Neutrophil (primary cell): ENCODE data around the gene TBATA.

ENCODE experiments used
- H3K27ac ChIP-seq: fragments of 200-600 bp; sonication (generic); 2 replicates; pipeline ENCODE4 v1.5.1; 2016; ENCODE audit warnings: mild to moderate bottlenecking, moderate library complexity
- H3K27me3 ChIP-seq: fragments of 200-600 bp; sonication (generic); 2 replicates; pipeline ENCODE4 v1.6.0; 2016; ENCODE audit warnings: mild to moderate bottlenecking
- H3K36me3 ChIP-seq: fragments of 200-600 bp; sonication (generic); 2 replicates; pipeline ENCODE4 v1.5.1; 2017
- H3K4me1 ChIP-seq, 2 experiments: fragments of 200-600 bp in 1 of 2; sonication (generic) in 1 of 2; 1 replicate in 1 of 2; 2 replicates in 1 of 2; pipeline versions ENCODE4 v1.5.1 to v1.6.1; 2013 to 2016; ENCODE audit warnings: low read depth in 1 of 2, low read length in 1 of 2, mild to moderate bottlenecking in 1 of 2, moderate library complexity in 1 of 2; ENCODE audit not compliant: control insufficient read depth in 1 of 2, insufficient read depth in 1 of 2
- H3K4me3 ChIP-seq, 2 experiments: fragments of 200-600 bp in 1 of 2; sonication (generic) in 1 of 2; 1 replicate in 1 of 2; 2 replicates in 1 of 2; pipeline ENCODE4 v1.5.1; 2013 to 2016; ENCODE audit warnings: low read depth in 1 of 2, low read length in 1 of 2, mild to moderate bottlenecking in 1 of 2, moderate library complexity in 1 of 2
- H3K9me3 ChIP-seq: fragments of 200-600 bp; sonication (generic); 2 replicates; pipeline ENCODE4 v1.5.1; 2016
- TF ChIP-seq, protein P1 (sequence below): fragments of 200-600 bp; sonication (generic); IDR thresholded peaks from 2 replicates; pipeline ENCODE4 v1.5.1; 2016; ENCODE audit warnings: antibody characterized with exemption

Gene TBATA

DNA sequence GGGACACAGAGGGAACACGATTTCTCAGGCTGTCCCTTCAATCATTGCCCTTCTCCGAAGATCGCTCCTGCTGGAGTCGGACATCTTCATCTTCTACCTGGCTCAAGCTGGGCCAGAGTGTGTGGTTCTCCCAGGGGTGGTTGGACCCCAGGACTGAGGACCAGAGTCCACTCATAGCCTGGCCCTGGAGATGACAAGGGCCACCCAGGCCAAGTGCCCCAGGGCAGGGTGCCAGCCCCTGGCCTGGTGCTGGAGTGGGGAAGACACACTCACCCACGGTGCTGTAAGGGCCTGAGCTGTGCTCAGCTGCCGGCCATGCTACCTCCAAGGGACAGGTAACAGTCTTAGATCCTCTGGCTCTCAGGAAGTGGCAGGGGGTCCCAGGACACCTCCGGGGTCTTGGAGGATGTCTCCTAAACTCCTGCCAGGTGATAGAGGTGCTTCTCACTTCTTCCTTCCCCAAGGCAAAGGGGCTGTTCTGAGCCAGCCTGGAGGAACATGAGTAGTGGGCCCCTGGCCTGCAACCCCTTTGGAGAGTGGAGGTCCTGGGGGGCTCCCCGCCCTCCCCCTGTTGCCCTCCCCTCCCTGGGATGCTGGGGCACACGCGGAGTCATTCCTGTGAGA, 23.3 kb downstream of the TBATA start:
- Histone ChIP-seq H3K27me3 (no peaks in the 10 kb centered on the region), H3K4me3 (no peak overlapping the region), H3K9me3 (no peaks in the 10 kb centered on the region), H3K27ac (no peak overlapping the region), H3K36me3 (no peaks in the 10 kb centered on the region), H3K4me1 (peaks cover 0 to 4% of the 10 kb centered on the region in 2 experiments)
- TF ChIP-seq, protein P1, sequence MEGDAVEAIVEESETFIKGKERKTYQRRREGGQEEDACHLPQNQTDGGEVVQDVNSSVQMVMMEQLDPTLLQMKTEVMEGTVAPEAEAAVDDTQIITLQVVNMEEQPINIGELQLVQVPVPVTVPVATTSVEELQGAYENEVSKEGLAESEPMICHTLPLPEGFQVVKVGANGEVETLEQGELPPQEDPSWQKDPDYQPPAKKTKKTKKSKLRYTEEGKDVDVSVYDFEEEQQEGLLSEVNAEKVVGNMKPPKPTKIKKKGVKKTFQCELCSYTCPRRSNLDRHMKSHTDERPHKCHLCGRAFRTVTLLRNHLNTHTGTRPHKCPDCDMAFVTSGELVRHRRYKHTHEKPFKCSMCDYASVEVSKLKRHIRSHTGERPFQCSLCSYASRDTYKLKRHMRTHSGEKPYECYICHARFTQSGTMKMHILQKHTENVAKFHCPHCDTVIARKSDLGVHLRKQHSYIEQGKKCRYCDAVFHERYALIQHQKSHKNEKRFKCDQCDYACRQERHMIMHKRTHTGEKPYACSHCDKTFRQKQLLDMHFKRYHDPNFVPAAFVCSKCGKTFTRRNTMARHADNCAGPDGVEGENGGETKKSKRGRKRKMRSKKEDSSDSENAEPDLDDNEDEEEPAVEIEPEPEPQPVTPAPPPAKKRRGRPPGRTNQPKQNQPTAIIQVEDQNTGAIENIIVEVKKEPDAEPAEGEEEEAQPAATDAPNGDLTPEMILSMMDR, result no peak

DNA sequence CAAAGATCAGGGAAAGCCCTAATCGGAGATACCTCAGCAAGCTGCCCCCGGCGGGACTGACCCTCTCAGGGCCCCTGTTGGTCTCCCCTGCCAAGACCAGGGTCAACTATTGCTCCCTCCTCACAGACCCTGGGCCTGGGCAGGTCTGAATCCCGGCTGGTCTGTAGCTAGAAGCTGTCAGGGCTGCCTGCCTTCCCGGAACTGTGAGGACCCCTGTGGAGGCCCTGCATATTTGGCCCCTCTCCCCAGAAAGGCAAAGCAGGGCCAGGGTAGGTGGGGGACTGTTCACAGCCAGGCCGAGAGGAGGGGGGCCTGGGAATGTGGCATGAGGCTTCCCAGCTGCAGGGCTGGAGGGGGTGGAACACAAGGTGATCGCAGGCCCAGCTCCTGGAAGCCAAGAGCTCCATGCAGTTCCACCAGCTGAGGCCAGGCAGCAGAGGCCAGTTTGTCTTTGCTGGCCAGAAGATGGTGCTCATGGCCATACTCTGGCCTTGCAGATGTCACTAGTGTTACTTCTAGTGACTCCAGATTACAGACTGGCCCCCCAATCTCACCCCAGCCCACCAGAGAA, 24.1 kb downstream of the TBATA start:
- TF ChIP-seq, protein P1, result no peak
- Histone ChIP-seq H3K9me3 (no peaks in the 10 kb centered on the region), H3K4me3 (no peak overlapping the region), H3K36me3 (no peaks in the 10 kb centered on the region), H3K27me3 (no peaks in the 10 kb centered on the region), H3K4me1 (peaks cover 0 to 4% of the 10 kb centered on the region in 2 experiments), H3K27ac (no peak overlapping the region)

DNA sequence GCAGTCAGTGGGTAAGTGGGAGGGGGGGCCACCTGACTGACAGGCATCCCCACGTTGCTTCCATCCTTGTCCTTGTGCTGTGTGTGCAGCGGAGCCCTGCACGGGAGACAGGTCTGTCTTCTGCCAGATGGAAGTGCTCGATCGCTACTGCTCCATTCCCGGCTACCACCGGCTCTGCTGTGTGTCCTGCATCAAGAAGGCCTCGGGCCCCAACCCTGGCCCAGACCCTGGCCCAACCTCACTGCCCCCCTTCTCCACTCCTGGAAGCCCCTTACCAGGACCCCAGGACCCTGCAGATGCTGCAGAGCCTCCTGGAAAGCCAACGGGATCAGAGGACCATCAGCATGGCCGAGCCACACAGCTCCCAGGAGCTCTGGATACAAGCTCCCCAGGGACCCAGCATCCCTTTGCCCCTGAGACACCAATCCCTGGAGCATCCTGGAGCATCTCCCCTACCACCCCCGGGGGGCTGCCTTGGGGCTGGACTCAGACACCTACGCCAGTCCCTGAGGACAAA, 24.8 kb downstream of the TBATA start:
- H3K36me3 ChIP-seq, result no peaks in the 10 kb centered on the region

DNA sequence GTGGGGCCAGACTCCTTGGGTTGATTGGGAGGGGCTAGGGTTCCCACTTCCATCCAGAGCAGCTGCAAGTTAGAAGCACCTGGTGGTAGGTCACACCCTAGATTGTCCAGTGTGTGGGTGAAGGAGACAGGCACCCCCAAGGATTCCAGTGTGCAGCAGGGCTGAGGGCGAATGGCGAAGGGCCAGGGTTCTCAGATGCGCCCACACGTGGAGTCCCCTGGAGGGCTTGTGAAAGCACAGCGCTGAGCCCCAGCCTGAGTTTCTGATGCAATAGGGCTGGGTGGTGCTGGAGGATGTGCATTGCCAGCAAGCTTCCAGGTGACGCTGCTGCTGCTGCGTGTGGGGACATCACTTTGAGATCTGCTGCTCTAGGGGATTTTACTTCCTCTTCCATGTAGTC, 25.4 kb downstream of the TBATA start:
- Histone ChIP-seq H3K4me1 (peaks cover 0 to 4% of the 10 kb centered on the region in 2 experiments), H3K9me3 (no peaks in the 10 kb centered on the region), H3K27ac (no peak overlapping the region), H3K36me3 (no peaks in the 10 kb centered on the region), H3K4me3 (no peak overlapping the region), H3K27me3 (no peaks in the 10 kb centered on the region)
- TF ChIP-seq, protein P1, result no peak

More for the DNA sequence above, 24.8 kb downstream of the TBATA start:
- no peaks in the 10 kb centered on the region for H3K9me3 ChIP-seq
- no peaks in the 10 kb centered on the region for H3K27me3 ChIP-seq
- no peak overlapping the region for H3K27ac ChIP-seq
- no peak overlapping the region for H3K4me3 ChIP-seq
- TF ChIP-seq, protein P1, result no peak
- H3K4me1 ChIP-seq, result peaks cover 0 to 4% of the 10 kb centered on the region in 2 experiments

DNA sequence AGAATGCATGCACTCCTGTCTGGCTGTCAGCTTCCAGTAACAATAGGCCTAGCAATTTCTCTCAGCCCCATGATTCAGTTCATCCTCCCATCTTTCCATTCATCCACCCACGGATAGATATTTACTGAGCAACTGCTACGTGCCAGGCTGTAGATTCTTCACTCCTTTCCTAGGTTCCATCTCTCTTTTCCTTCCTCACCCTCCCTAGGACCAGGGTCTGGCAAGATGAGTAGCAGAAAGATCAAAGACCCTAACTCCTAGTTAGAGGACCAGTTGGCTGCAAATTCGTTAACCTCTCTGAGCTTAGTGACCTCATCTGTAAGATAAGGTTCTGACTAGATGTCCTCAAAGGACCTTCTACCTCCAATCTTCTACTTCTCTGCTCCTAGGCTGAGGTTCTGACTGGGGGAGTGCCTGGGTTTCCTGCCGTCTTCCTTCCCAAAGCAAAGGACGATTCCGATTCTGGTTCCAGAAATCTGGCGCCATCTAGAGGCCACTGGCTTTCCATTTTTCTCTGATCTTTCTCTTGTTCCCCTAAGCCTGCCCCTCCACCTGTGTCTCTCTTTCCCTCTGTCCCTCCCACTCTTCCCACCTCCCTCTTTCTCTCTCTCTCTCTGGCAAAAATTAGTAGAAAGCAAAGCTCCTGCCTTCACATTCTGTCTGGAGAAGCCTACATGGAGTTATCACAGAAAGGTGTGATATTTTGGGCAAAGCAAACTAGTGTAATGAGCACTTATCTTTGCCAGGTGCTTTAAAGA, 26.2 kb downstream of the TBATA start:
- H3K27me3 ChIP-seq, result no peaks in the 10 kb centered on the region
- H3K4me3 ChIP-seq, result no peak overlapping the region
- peaks cover 0 to 4% of the 10 kb centered on the region in 2 experiments for H3K4me1 ChIP-seq
- no peaks in the 10 kb centered on the region for H3K36me3 ChIP-seq
- H3K27ac ChIP-seq, result no peak overlapping the region
- TF ChIP-seq, protein P1, result no peak
- H3K9me3 ChIP-seq, result no peaks in the 10 kb centered on the region
